GM18907 (cell line): Measurements from ENCODE around the gene CD1B.
"Not testable (repeated sequence)": the region's sequence is repeated elsewhere in the genome, so short reads cannot be mapped to it uniquely, and the experiment has no call there.

Experiments used
- ATAC-seq: cut with Tn5 transposase; IDR thresholded peaks from one replicate; pipeline ENCODE4 v1.9.1; 2021; ENCODE audit warnings: mild to moderate bottlenecking, moderate library complexity; ENCODE audit not compliant: unreplicated experiment

CD1B gene

GRCh38 chr1:158329300-158329699 is 2.0 kb downstream of the CD1B start:
- no peak for ATAC-seq

- ATAC-seq, result no peak
Measured at GRCh38 chr1:158328426-158328825, 2.9 kb downstream of the CD1B start.

- no peak for ATAC-seq
Measured at GRCh38 chr1:158327481-158327880, 3.9 kb downstream of the CD1B start.

GRCh38 chr1:158324395-158324794 is 6.9 kb downstream of the CD1B start:
- no peak for ATAC-seq

- ATAC-seq, result no peak
Measured at GRCh38 chr1:158323866-158324265, 7.5 kb downstream of the CD1B start.

GRCh38 chr1:158311066-158311465 is 20.3 kb downstream of the CD1B start:
- ATAC-seq, result no peak

GRCh38 chr1:158310623-158311022 is 20.7 kb downstream of the CD1B start:
- ATAC-seq, result no peak

- ATAC-seq, result no peak
Measured at GRCh38 chr1:158295791-158296190, 35.5 kb downstream of the CD1B start.

- ATAC-seq, result no peak
Measured at GRCh38 chr1:158290321-158290844, 40.9 kb downstream of the CD1B start.

- no peak for ATAC-seq
Measured at GRCh38 chr1:158289811-158290210, 41.5 kb downstream of the CD1B start, which contains the start of gene CD1C. Gene CD1C (plus strand): TSS chr1:158289923. CDS start chr1:158290065, 142 bp downstream.

- ATAC-seq, result peak; percentile 14
Measured at GRCh38 chr1:158286941-158287346, 44.4 kb downstream of the CD1B start.

- peak; percentile 29 for ATAC-seq
Measured at GRCh38 chr1:158286487-158286886, 44.8 kb downstream of the CD1B start.

GRCh38 chr1:158285756-158286241 is 45.5 kb downstream of the CD1B start:
- ATAC-seq, result peak; percentile 82

GRCh38 chr1:158283965-158284364 is 47.4 kb downstream of the CD1B start:
- ATAC-seq, result peak; percentile 60

- not testable (repeated sequence) for ATAC-seq
Measured at GRCh38 chr1:158282421-158282820, 48.9 kb downstream of the CD1B start.
